Lung (tissue), 12 donors: ENCODE measurements around the gene CLPTM1L. TPM values are rescaled to one million over a fixed set of nuclear protein-coding genes. Genes with fewer than 3 reads are reported as not detected.

Source experiments
- ATAC-seq: fragments of 200-7000 bp; cut with Tn5 transposase; one replicate; pipeline ENCODE4 v1.9.1; 2020; ENCODE audit warnings: moderate number of reproducible peaks; ENCODE audit not compliant: insufficient read depth, low FRiP score
- DNase-seq, 3 donors: peaks; one replicate each; pipeline ENCODE4 v3.0.0-alpha.2; 2013 to 2017
- H3K27ac ChIP-seq, 2 donors: one replicate each; pipeline ENCODE4 v1.5.1; 2013; ENCODE audit warnings: mild to moderate bottlenecking in 2 of 2, moderate library complexity in 2 of 2, control low read depth in 1 of 2, inconsistent platforms in 1 of 2, low read depth in 1 of 2, low read length in 1 of 2
- H3K27me3 ChIP-seq, 3 donors: one replicate each; pipeline ENCODE4 v1.5.1; 2013; ENCODE audit warnings: low read length in 2 of 3; ENCODE audit not compliant: control insufficient read depth in 3 of 3, insufficient read depth in 3 of 3
- H3K36me3 ChIP-seq, 4 donors: one replicate each; pipeline ENCODE4 v1.5.1; 2013; ENCODE audit warnings: low read length in 4 of 4, mild to moderate bottlenecking in 1 of 4, moderate library complexity in 1 of 4; ENCODE audit not compliant: control insufficient read depth in 4 of 4, insufficient read depth in 4 of 4
- H3K4me1 ChIP-seq, 5 donors: one replicate each; pipeline ENCODE4 v1.5.1; 2013; ENCODE audit warnings: low read length in 5 of 5, mild to moderate bottlenecking in 2 of 5, moderate library complexity in 1 of 5; ENCODE audit not compliant: control insufficient read depth in 5 of 5, insufficient read depth in 5 of 5
- H3K4me3 ChIP-seq: one replicate; pipeline ENCODE4 v1.5.1; 2013; ENCODE audit warnings: mild to moderate bottlenecking, control low read depth, moderate library complexity
- H3K9ac ChIP-seq, 2 donors: one replicate each; pipeline ENCODE4 v1.5.1; 2013; ENCODE audit warnings: low read length in 2 of 2, control low read depth in 1 of 2; ENCODE audit not compliant: insufficient read depth in 1 of 2
- H3K9me3 ChIP-seq, 4 donors: one replicate each; pipeline ENCODE4 v1.5.1; 2013; ENCODE audit warnings: low read length in 3 of 4, mild to moderate bottlenecking in 1 of 4, moderate library complexity in 1 of 4; ENCODE audit not compliant: control insufficient read depth in 4 of 4, insufficient read depth in 3 of 4
- WGBS, 2 donors: extraction: QIAGEN DNeasy Blood & Tissue Kit; methylation state at CpG; one replicate each; pipeline ENCODE4 v1.1.7; 2013; 5-methylcytosine and 5-hydroxymethylcytosine counted together
- polyA plus RNA-seq, 2 donors: library from polyadenylated mRNA; stranded (reverse); fragments of 200-250 nt; gene quantifications; one replicate each; pipeline ENCODE4 v1.2.1, GENCODE V29; 2013
- total RNA-seq, 2 donors: library from RNA; depleted of rRNA in 1 of 2; stranded (reverse); fragments of >200 nt in 1 of 2; gene quantifications; one replicate each; pipeline ENCODE4 v1.2.1, GENCODE V29; 2014 to 2021
- TF ChIP-seq, protein P1 (sequence below): IDR thresholded peaks from 2 replicates; pipeline ENCODE4 v1.5.1; 2012; ENCODE audit warnings: mild to moderate bottlenecking; ENCODE audit errors: control extremely low read depth, extremely low read depth
- donor health status: control.
- donor health status: control.
- donor health status: Bipolar disorder and iron deficiency.
- donor health status: healthy.
- donor health status: DM: yes; HTN: yes; CAD: no.

The CLPTM1L gene
- total and polyA plus RNA-seq, 4 donors, result 79.0 to 153 (median 144) TPM

DNA sequence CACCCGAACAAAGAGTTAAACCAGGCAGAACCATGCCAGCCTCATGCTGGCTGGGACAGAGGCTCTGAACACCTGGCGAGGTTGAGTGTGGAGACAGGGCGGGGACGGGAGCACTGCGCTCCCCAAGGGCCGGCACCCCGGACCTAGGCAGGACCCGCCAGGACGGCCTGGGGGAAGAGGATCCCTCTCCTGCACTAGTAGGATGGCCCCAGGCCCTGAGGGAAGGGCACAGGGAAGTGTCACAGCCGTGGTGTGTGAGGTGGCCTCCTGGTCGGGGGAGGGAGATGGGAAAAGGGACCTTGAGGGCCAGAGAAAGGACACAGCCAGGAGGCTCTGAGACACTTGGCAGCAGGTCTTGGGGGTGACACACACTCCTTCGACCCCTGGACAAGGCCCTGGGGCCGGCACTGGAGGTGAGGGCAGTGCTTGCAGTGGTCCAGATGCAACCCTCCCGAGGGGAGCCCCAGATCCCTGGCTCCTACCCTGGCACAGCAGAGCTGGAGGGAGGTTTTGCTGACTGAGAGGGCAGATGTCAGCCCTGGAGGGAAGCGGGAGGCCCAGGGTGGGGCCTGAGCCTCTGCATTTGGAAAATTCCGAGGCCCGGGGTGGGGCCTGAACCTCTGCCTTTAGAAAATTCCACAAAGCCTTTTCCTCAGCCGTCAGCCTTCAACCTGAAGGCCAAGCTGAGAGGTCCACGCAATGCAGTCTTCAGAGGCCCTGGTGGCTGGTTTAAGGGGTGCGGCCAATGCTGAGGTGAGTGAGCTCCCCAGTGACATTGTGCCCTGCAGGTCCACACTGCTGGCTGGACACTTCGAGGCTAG lies 25.3 kb downstream of the CLPTM1L start:
- peaks cover 0 to 2% (median 0%) of the 10 kb centered on the region in 4 donors for H3K9me3 ChIP-seq
- peaks cover 0 to 9% (median 7%) of the 10 kb centered on the region in 5 donors for H3K4me1 ChIP-seq
- no peak overlapping the region for H3K27ac ChIP-seq
- no peak overlapping the region for H3K9ac ChIP-seq
- TF ChIP-seq, protein P1, sequence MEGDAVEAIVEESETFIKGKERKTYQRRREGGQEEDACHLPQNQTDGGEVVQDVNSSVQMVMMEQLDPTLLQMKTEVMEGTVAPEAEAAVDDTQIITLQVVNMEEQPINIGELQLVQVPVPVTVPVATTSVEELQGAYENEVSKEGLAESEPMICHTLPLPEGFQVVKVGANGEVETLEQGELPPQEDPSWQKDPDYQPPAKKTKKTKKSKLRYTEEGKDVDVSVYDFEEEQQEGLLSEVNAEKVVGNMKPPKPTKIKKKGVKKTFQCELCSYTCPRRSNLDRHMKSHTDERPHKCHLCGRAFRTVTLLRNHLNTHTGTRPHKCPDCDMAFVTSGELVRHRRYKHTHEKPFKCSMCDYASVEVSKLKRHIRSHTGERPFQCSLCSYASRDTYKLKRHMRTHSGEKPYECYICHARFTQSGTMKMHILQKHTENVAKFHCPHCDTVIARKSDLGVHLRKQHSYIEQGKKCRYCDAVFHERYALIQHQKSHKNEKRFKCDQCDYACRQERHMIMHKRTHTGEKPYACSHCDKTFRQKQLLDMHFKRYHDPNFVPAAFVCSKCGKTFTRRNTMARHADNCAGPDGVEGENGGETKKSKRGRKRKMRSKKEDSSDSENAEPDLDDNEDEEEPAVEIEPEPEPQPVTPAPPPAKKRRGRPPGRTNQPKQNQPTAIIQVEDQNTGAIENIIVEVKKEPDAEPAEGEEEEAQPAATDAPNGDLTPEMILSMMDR, result no peak
- H3K36me3 ChIP-seq, result peaks cover 10 to 65% (median 17%) of the 10 kb centered on the region in 4 donors
- DNase-seq, result peak in 1 of 3 donors; percentile 2
- H3K27me3 ChIP-seq, result no peaks in the 10 kb centered on the region
- WGBS, 2 donors, result 91 to 92% methylated on average over 21 of the region's 21 CpGs
- no peak overlapping the region for H3K4me3 ChIP-seq
- no peak for ATAC-seq

DNA sequence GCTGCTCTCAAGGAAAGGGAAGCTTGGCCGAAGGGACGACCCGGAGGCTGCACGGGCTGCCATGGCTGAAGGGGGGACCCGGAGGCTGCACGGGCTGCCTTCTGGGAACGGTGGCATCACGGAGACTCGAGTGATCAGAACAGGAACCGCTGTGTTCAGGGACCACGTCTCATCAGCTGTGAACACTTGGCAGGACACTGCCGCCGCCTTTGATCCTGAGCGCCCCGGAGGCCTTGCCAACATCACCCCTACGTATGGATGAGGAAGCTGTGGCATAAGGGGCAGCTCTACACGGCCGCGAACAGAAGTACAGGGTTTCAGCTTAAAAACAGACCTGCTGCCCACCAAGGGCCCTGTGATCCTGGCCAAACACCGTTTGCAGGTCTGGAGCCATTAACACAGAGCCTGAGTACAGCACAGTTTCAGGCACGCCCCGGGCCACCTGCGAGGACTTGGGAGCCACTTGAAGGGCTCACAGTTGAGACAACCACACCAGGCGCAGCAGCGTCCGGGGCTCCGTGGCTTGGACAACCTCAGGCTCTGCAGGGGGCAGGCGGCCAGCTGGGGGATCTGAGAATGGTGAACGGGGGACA lies 26.1 kb downstream of the CLPTM1L start:
- DNase-seq (peak in 1 of 3 donors; percentile 10), ATAC-seq (no peak)
- no peak overlapping the region for H3K4me3 ChIP-seq
- H3K27me3 ChIP-seq, result no peaks in the 10 kb centered on the region
- TF ChIP-seq, protein P1, result no peak
- peaks cover 7 to 59% (median 14%) of the 10 kb centered on the region in 4 donors for H3K36me3 ChIP-seq
- H3K4me1 ChIP-seq, result peaks cover 0 to 12% (median 7%) of the 10 kb centered on the region in 5 donors
- peaks cover 0 to 2% (median 0%) of the 10 kb centered on the region in 4 donors for H3K9me3 ChIP-seq
- H3K27ac ChIP-seq, result no peak overlapping the region
- no peak overlapping the region for H3K9ac ChIP-seq
- 87 to 91% methylated on average over 29 of the region's 29 CpGs for WGBS, 2 donors

DNA sequence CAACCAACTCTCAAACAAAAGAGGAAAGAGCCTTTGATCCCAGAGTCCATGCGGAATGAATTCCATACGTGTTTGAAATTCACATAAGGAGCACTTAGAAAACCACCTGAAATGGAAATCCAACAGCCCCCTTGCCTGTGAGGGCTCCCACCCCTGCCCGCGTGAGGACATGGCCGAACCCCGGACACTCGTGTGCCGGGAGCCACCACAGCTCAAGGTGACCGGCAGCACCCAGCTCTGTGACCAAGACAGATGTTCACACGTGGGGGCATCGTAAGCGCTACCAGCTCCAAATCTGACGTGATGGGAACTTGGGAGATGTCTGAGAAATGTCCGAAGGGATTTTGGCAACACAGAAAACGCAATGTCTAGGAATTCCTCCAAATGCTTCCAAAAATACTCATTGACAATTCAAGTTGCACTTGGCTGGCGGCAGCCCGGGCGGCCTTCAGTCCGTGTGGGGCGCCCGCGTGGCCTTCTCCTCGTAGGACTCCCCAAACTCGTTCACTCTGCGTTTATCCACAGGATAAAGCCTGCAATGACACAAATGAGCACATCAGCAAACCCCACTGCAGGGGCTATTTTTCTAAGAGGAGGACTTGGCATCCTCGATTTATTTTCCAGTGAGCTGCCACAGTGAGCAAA lies 26.9 kb downstream of the CLPTM1L start:
- 91 to 92% methylated on average over 26 of the region's 26 CpGs for WGBS, 2 donors
- no peak overlapping the region for H3K27ac ChIP-seq
- H3K27me3 ChIP-seq, result no peaks in the 10 kb centered on the region
- peaks cover 7 to 53% (median 14%) of the 10 kb centered on the region in 4 donors for H3K36me3 ChIP-seq
- TF ChIP-seq, protein P1, result no peak
- no peak for ATAC-seq
- peaks cover 0 to 2% (median 0%) of the 10 kb centered on the region in 4 donors for H3K9me3 ChIP-seq
- H3K4me1 ChIP-seq, result peaks cover 0 to 12% (median 7%) of the 10 kb centered on the region in 5 donors
- H3K4me3 ChIP-seq, result no peak overlapping the region
- no peak overlapping the region for H3K9ac ChIP-seq
- peak in 1 of 3 donors; percentile 12 for DNase-seq
